HEK293 (cell line): ENCODE results near the gene CACNB2.

Experiments
- CTCF ChIA-PET: fragments of 350-600 bp; formaldehyde crosslinking; extraction: SDS; loops from one replicate; lab custom pipeline; 2021; ENCODE audit warnings: antibody characterized with exemption; lab: Yijun Ruan, JAX
- POLR2A ChIA-PET: fragments of 300-600 bp; formaldehyde crosslinking; extraction: SDS; loops from one replicate; lab custom pipeline; 2020; ENCODE audit warnings: antibody characterized with exemption, inconsistent platforms; lab: Yijun Ruan, JAX
- H3K27ac ChIP-seq: fragments of 200-500 bp; sonication (Bioruptor generic); 2 replicates; pipeline ENCODE4 v1.5.1; 2014; ENCODE audit warnings: low read depth, low read length, control low read depth, inconsistent platforms; ENCODE audit errors: extremely low read depth
- H3K36me3 ChIP-seq, 2 experiments: fragments of 200-500 bp in 1 of 2; sonication (Bioruptor generic) in 1 of 2; 1 replicate in 1 of 2; 2 replicates in 1 of 2; pipeline ENCODE4 v1.5.1; 2014 to 2017; ENCODE audit warnings: inconsistent platforms in 2 of 2, low read length in 2 of 2; ENCODE audit not compliant: control insufficient read depth in 2 of 2, insufficient read depth in 1 of 2
- H3K4me1 ChIP-seq: fragments of 200-500 bp; sonication (Bioruptor generic); 2 replicates; pipeline ENCODE4 v1.5.1; 2014; ENCODE audit warnings: mild to moderate bottlenecking, low read length, inconsistent platforms; ENCODE audit not compliant: control insufficient read depth, insufficient read depth
- H3K4me3 ChIP-seq: 2 replicates; pipeline ENCODE4 v1.5.1; 2011; ENCODE audit warnings: low read depth, mild to moderate bottlenecking, control low read depth, low read length, moderate library complexity
- H3K9me3 ChIP-seq: fragments of 200-500 bp; sonication (Bioruptor generic); 2 replicates; pipeline ENCODE4 v1.5.1; 2014; ENCODE audit warnings: low read depth, low read length, inconsistent platforms; ENCODE audit not compliant: control insufficient read depth, insufficient read depth
- KLF7 ChIP-seq: fragments of 450-650 bp; formaldehyde crosslinking; IDR thresholded peaks from 2 replicates; pipeline ENCODE4 v1.5.1; 2016; ENCODE audit warnings: missing biosample characterization, missing genetic modification characterization, borderline replicate concordance
- MEIS1 ChIP-seq: sonication (generic); formaldehyde crosslinking; IDR thresholded peaks from 2 replicates; pipeline ENCODE4 v1.8.1; 2022; ENCODE audit warnings: missing genetic modification reagents, mild to moderate bottlenecking, borderline replicate concordance
- SCRT2 ChIP-seq: fragments of 450-650 bp; formaldehyde crosslinking; IDR thresholded peaks from 2 replicates; pipeline ENCODE4 v1.5.1; 2016; ENCODE audit warnings: missing biosample characterization, missing genetic modification characterization
- SETDB1 ChIP-seq: IDR thresholded peaks from one replicate; pipeline ENCODE4 v1.6.1; 2017; ENCODE audit warnings: mild to moderate bottlenecking, low read length, moderate library complexity, mixed read lengths; ENCODE audit not compliant: insufficient read length
- ZBTB21 ChIP-seq: fragments of 450-650 bp; formaldehyde crosslinking; IDR thresholded peaks from 2 replicates; pipeline ENCODE4 v1.5.1; 2017; ENCODE audit warnings: missing biosample characterization, missing genetic modification characterization
- ZBTB48 ChIP-seq: fragments of 450-650 bp; formaldehyde crosslinking; IDR thresholded peaks from 2 replicates; pipeline ENCODE4 v1.5.1; 2016; ENCODE audit warnings: missing biosample characterization, missing genetic modification characterization
- ZNF114 ChIP-seq: fragments of 450-650 bp; formaldehyde crosslinking; IDR thresholded peaks from 2 replicates; pipeline ENCODE4 v1.5.0; 2017; ENCODE audit warnings: missing biosample characterization, missing genetic modification characterization
- ZNF132 ChIP-seq: fragments of 450-650 bp; formaldehyde crosslinking; IDR thresholded peaks from 2 replicates; pipeline ENCODE4 v1.5.1; 2017; ENCODE audit warnings: missing biosample characterization, missing genetic modification characterization, borderline replicate concordance
- ZNF138 ChIP-seq: fragments of 450-650 bp; formaldehyde crosslinking; IDR thresholded peaks from 2 replicates; pipeline ENCODE4 v1.5.1; 2016; ENCODE audit warnings: missing biosample characterization, missing genetic modification characterization, borderline replicate concordance
- ZNF175 ChIP-seq: fragments of 450-650 bp; formaldehyde crosslinking; IDR thresholded peaks from 2 replicates; pipeline ENCODE4 v1.5.1; 2016; ENCODE audit warnings: missing biosample characterization, missing genetic modification characterization
- ZNF19 ChIP-seq: fragments of 450-650 bp; formaldehyde crosslinking; IDR thresholded peaks from 2 replicates; pipeline ENCODE4; 2016; ENCODE audit warnings: missing biosample characterization, missing genetic modification characterization, low read depth
- ZNF211 ChIP-seq: fragments of 450-650 bp; formaldehyde crosslinking; IDR thresholded peaks from 2 replicates; pipeline ENCODE4 v1.5.1; 2016; ENCODE audit warnings: low read depth, missing biosample characterization, missing genetic modification characterization
- ZNF221 ChIP-seq: fragments of 450-650 bp; formaldehyde crosslinking; IDR thresholded peaks from 2 replicates; pipeline ENCODE4 v1.5.1; 2017; ENCODE audit warnings: missing biosample characterization, missing genetic modification characterization, borderline replicate concordance
- ZNF302 ChIP-seq: fragments of 450-650 bp; formaldehyde crosslinking; IDR thresholded peaks from 2 replicates; pipeline ENCODE4 v1.5.1; 2016; ENCODE audit warnings: missing biosample characterization, missing genetic modification characterization, low read depth
- ZNF433 ChIP-seq: fragments of 450-650 bp; formaldehyde crosslinking; IDR thresholded peaks from 2 replicates; pipeline ENCODE4 v1.5.1; 2016; ENCODE audit warnings: missing biosample characterization, missing genetic modification characterization, low read depth
- ZNF558 ChIP-seq: fragments of 450-650 bp; formaldehyde crosslinking; IDR thresholded peaks from 2 replicates; pipeline ENCODE4 v1.5.1; 2016; ENCODE audit warnings: missing biosample characterization, missing genetic modification characterization
- ZNF596 ChIP-seq: fragments of 450-650 bp; IDR thresholded peaks from 2 replicates; pipeline ENCODE4 v1.5.0; 2018; ENCODE audit warnings: missing biosample characterization, mild to moderate bottlenecking, missing genetic modification characterization, moderate library complexity
- ZNF624 ChIP-seq: fragments of 450-650 bp; formaldehyde crosslinking; IDR thresholded peaks from 2 replicates; pipeline ENCODE4 v1.5.1; 2017; ENCODE audit warnings: missing biosample characterization, missing genetic modification characterization
- ZNF707 ChIP-seq: fragments of 450-650 bp; formaldehyde crosslinking; IDR thresholded peaks from 2 replicates; pipeline ENCODE4 v1.5.1; 2016; ENCODE audit warnings: missing biosample characterization, missing genetic modification characterization
- ZNF837 ChIP-seq: fragments of 450-650 bp; formaldehyde crosslinking; IDR thresholded peaks from 2 replicates; pipeline ENCODE4 v1.5.1; 2016; ENCODE audit warnings: missing biosample characterization, missing genetic modification characterization
- TF ChIP-seq, protein P1 (sequence below): fragments of 450-650 bp; formaldehyde crosslinking; IDR thresholded peaks from 2 replicates; pipeline ENCODE4 v1.5.1; 2016; ENCODE audit warnings: missing biosample characterization, missing genetic modification characterization
- TF ChIP-seq, protein P2 (sequence below): fragments of 450-650 bp; IDR thresholded peaks from 2 replicates; pipeline ENCODE4 v1.5.1; 2018; ENCODE audit warnings: missing biosample characterization, mild to moderate bottlenecking, missing genetic modification characterization
- TF ChIP-seq, protein P3 (sequence below): fragments of 450-650 bp; formaldehyde crosslinking; IDR thresholded peaks from 2 replicates; pipeline ENCODE4; 2016; ENCODE audit warnings: missing biosample characterization, missing genetic modification characterization

Gene CACNB2

DNA sequence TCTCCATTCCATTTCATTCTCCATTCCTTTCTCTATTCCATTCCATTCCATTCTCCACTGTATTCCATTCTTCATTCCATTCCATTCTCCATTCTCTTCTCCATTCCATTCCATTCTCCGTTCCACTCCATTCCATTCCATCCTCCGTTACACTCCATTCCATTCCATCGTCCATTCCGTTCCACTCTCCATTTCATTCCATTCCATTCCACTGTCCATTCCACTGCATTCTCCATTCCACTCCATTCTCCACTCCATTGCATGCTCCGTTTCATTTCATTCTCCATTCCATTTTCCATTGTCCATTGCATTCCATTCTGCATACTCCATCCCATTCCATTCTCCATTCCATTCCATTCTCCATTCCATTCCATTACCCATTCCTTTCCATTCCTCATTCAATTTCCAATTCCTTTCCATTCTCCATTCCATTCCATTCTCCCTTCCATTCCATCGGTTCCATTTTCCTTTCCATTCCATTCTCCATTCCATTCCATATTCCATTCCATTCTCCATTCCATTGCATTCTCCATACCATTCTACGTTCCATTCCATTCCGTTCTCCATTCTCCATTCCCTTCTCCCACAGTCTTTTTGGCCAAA is 432.8 kb downstream of the CACNB2 start (continued):
- TF ChIP-seq, protein P1, sequence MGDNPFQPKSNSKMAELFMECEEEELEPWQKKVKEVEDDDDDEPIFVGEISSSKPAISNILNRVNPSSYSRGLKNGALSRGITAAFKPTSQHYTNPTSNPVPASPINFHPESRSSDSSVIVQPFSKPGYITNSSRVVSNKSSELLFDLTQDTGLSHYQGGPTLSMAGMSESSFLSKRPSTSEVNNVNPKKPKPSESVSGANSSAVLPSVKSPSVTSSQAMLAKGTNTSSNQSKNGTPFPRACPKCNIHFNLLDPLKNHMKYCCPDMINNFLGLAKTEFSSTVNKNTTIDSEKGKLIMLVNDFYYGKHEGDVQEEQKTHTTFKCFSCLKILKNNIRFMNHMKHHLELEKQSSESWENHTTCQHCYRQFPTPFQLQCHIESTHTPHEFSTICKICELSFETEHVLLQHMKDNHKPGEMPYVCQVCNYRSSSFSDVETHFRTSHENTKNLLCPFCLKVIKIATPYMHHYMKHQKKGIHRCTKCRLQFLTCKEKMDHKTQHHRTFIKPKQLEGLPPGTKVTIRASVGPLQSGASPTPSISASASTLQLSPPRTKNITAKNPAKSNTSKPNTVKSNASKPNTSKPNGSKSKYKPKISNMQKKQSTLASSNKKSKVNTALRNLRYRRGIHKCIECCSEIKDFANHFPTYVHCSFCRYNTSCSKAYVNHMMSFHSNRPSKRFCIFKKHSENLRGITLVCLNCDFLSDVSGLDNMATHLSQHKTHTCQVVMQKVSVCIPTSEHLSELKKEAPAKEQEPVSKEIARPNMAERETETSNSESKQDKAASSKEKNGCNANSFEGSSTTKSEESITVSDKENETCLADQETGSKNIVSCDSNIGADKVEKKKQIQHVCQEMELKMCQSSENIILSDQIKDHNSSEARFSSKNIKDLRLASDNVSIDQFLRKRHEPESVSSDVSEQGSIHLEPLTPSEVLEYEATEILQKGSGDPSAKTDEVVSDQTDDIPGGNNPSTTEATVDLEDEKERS (tag by site-specific recombination): no peak
- no peak for TF ChIP-seq ZBTB21
- no peak for TF ChIP-seq ZNF558 (tag by site-specific recombination)

DNA sequence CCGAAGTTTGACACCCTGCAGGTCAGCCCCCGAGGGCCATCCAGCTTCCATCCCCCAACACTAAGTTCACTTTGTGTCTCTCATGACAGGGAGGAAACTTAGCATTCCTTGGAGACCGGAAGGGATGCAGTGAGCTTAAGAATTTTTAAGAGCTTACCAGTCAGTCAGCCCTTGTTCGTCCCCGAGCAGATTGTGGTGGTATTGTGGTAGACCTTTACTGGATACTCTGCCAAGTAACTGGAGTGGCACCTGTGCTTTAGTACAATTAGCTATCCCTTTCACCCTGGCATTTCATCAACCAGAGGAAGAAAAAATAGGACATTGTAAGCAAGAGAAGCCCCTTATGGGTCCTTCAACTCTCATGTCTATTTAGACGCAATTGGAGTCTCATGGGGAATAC is 436.4 kb downstream of the CACNB2 start:
- Histone ChIP-seq H3K36me3 (peaks cover 0 to 26% of the 10 kb centered on the region in 2 experiments; a peak in 1 of 3 replicates), H3K4me3 (no peak overlapping the region), H3K4me1 (no peaks in the 10 kb centered on the region), H3K27ac (no peak overlapping the region), H3K9me3 (no peaks in the 10 kb centered on the region)
- TF ChIP-seq, protein P2, sequence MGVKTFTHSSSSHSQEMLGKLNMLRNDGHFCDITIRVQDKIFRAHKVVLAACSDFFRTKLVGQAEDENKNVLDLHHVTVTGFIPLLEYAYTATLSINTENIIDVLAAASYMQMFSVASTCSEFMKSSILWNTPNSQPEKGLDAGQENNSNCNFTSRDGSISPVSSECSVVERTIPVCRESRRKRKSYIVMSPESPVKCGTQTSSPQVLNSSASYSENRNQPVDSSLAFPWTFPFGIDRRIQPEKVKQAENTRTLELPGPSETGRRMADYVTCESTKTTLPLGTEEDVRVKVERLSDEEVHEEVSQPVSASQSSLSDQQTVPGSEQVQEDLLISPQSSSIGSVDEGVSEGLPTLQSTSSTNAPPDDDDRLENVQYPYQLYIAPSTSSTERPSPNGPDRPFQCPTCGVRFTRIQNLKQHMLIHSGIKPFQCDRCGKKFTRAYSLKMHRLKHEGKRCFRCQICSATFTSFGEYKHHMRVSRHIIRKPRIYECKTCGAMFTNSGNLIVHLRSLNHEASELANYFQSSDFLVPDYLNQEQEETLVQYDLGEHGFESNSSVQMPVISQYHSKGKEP: no peak
- ChIA-PET CTCF (no interaction called here), POLR2A (no interaction called here)

DNA sequence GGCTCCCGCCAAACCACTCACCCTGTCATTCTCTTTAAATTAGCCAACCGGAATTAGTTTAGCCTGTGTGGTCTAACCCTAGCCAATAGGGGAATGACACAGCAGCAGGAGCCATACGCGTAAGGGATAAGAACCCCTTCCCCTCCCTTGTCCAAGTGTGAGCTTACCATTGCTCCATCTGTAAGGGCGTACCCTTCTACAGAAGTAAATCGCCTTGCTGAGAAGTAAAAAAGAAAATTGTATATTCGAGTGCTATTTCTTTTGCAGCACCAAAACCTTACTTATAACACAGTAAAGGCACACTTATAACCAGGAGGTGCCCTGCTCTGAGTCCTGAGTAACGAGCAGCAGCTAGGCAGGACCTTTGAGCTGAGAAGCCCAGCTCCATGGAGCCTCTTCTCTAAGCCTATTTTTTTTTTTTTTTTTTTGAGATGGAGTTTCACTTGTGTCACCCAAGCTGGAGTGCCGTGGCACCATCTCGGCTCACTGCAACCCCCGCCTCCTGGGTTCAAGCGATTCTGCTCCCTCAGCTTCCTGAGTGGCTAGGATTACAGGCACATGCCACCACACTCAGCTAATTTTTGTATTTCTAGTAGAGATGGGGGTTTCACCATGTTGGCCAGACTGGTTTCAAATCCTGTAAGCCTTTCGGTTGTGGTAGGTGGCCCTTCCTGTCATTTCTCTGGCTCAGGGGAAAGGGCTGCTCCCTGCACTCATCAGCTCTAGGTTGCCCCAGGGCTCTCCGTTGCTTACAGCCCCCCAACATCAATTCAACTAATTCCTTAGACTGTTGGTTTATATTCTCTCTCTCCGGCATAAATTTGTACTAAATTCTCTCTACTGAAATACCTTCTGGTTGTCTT is 437.8 kb downstream of the CACNB2 start:
- no peak overlapping the region for H3K27ac ChIP-seq
- H3K36me3 ChIP-seq: peaks cover 0 to 26% of the 10 kb centered on the region in 2 experiments; a peak in 1 of 3 replicates
- ChIA-PET POLR2A (interaction anchor here (1.0 kb wide), 1 partner anchor 572 kb away, joined by 3 read pairs; no protein-coding TSS in a partner anchor), CTCF (no interaction called here)
- no peaks in the 10 kb centered on the region for H3K4me1 ChIP-seq
- TF ChIP-seq ZNF114 (tag by site-specific recombination) (no peak), ZNF175 (tag by site-specific recombination) (no peak), ZNF433 (tag by site-specific recombination) (no peak), MEIS1 (CRISPR knock-in tag) (no peak), SETDB1 (no peak)
- no peaks in the 10 kb centered on the region for H3K9me3 ChIP-seq
- no peak overlapping the region for H3K4me3 ChIP-seq

DNA sequence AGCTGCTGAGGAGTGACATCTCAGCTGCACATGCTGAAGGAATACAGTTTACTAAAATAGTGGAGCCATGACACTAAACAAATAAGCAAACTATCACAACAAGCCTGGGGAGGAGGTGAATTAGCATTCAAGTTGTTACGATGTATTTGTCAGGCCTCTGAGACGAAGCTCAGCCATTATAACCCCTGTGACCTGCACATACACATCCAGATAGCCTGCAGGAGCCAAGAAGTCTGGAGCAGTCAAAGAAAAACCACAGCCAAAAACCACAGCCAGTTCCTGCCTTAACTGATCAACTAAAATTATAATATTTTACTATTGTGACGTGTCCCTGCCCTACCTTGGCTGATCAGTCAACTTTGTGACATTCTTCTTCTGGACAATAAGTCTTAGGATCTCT is 442.6 kb downstream of the CACNB2 start:
- Histone ChIP-seq H3K9me3 (no peaks in the 10 kb centered on the region), H3K36me3 (peaks cover 0 to 40% of the 10 kb centered on the region in 2 experiments; a peak in 1 of 3 replicates), H3K27ac (no peak overlapping the region), H3K4me1 (no peaks in the 10 kb centered on the region), H3K4me3 (no peak overlapping the region)
- CTCF ChIA-PET: interaction anchor here (0.6 kb wide), 1 partner anchor 169 kb away, joined by 4 read pairs; no protein-coding TSS in a partner anchor
- POLR2A ChIA-PET: no interaction called here
- TF ChIP-seq ZNF211 (tag by site-specific recombination): no peak
- no peak for TF ChIP-seq ZNF837 (tag by site-specific recombination)
- TF ChIP-seq KLF7: no peak
- no peak for TF ChIP-seq ZNF707
- TF ChIP-seq ZNF132 (tag by site-specific recombination): no peak
- no peak for TF ChIP-seq ZNF221 (tag by site-specific recombination)
- TF ChIP-seq ZNF596 (tag by site-specific recombination): no peak
- TF ChIP-seq SCRT2: no peak
- TF ChIP-seq, protein P3, sequence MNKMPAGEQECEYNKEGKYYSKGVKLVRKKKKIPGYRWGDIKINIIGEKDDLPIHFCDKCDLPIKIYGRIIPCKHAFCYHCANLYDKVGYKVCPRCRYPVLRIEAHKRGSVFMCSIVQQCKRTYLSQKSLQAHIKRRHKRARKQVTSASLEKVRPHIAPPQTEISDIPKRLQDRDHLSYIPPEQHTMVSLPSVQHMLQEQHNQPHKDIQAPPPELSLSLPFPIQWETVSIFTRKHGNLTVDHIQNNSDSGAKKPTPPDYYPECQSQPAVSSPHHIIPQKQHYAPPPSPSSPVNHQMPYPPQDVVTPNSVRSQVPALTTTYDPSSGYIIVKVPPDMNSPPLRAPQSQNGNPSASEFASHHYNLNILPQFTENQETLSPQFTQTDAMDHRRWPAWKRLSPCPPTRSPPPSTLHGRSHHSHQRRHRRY (tag by site-specific recombination): no peak
- no peak for TF ChIP-seq ZNF302 (tag by site-specific recombination)
- TF ChIP-seq ZNF19 (tag by site-specific recombination): no peak
- TF ChIP-seq ZNF624: no peak
- TF ChIP-seq ZNF138: no peak
- TF ChIP-seq ZBTB48 (tag by site-specific recombination): no peak
